Medulla oblongata (tissue), 1 donor: Measurements from ENCODE around the gene SPIN1.

Experiments
- DNase-seq: peaks from one replicate; pipeline ENCODE4 v3.0.0-alpha.2; 2015; ENCODE audit errors: extremely low spot score

SPIN1 gene

DNA sequence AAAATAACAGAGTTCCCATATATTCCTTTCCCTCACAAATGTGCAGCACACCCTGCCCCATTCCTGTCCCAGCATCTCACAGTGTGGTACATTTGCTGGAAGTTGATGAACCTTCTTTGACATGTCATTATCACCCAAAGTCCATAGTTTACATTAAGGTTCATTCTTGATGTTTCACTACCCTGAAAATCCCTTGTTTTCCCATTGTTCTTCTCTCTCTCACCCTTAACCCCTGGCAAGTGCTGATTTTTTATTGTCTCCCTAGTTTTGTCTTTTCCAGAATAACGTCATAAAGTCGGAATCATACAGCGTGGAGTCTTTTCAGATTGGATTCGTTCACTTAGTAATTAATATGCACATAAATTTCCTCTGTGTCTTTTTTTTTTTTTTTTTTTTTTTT is 48.1 kb downstream of the SPIN1 start:
- DNase-seq, result no peak

DNA sequence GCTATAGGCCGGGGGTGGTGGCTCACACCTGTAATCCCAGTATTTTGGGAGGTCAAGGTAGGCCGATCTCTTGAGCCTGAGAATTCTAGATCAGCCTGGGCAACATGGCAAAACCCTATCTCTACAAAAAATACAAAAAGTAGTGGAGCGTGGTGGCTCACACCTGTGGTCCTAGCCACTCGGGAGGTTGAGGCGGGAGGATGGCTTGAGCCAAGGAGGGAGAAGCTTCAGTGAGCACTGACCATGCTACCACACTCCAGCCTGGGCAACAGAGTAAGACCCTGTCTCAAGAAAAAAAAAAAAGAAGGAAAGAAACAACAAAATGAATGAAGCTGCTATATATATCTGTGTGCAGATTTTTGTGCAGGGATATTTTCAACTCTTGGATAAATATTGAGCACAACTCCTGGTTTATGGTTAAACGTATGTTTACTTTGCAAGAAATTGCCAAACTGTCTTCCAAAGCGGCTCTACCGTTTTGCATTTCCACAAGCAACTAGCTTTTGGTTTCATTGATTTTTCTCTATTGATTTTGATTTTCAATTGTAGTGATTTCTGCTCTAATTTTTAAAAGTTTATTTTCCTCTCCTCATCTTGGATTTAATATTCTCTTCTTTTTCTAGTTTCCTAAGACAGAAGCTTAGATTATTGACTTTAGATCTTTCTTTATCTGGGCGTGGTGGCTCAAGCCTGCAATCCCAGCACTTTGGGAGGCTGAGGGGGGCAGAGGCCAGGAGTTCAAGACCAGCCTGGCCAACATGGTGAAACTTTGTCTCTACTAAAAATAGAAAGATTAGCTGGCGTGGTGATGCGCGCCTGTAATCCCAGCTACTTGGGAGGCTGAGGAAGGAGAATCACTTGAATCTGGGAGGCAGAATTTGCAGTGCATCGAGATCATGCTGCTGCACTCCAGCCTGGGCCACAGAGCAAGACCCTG is 49.2 kb downstream of the SPIN1 start:
- no peak for DNase-seq

DNA sequence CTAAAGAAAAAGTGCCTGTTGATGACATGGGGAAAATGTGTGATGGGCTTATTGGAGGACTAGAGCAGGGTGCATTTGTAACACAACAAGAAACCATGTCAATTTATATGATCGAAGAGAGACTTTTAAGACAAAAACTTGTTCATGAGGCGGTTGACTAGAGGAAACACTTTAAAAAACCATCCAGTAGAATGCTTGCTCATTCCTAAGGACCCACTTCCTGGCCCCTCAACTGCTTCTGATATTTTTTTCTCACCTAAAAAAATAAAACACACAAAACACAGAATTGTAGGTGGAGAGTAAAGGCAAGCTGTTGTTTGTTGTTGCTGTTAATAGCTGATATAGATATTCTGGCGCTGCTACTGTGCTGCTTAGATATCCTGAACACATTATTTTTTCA is 50.6 kb downstream of the SPIN1 start:
- DNase-seq, result no peak

DNA sequence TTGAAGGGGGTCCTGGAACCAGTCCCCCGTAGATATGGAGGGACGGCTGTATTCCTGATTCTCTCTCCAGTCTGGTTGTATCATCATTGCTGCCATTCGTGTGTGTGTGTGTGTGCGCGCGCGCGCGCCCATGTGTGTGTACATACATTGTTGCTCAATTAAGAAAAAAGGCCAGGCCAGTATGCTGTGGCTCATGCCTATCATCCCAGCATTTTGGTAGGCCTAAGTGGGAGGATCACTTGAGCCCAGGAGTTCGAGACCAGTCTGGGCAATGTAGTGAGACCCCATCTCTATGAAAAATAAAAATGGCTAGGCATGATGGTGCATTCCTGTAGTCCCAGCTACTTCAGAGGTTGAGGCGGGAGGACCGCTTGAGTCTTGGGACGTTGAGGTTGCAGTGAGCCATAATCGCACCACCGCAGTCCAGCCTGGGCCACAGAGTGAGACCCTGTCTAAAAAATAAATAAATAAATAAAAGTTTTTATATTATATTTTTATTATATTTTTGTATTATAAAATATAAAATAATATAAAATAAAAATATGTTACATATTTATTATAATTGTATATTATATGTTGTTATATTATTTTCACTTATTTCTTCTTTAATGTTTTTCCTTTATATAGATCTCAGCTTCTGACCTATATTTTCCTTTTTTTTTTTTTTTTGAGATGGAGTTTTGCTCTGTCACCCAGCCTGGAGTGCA is 53.2 kb downstream of the SPIN1 start:
- DNase-seq, result no peak

DNA sequence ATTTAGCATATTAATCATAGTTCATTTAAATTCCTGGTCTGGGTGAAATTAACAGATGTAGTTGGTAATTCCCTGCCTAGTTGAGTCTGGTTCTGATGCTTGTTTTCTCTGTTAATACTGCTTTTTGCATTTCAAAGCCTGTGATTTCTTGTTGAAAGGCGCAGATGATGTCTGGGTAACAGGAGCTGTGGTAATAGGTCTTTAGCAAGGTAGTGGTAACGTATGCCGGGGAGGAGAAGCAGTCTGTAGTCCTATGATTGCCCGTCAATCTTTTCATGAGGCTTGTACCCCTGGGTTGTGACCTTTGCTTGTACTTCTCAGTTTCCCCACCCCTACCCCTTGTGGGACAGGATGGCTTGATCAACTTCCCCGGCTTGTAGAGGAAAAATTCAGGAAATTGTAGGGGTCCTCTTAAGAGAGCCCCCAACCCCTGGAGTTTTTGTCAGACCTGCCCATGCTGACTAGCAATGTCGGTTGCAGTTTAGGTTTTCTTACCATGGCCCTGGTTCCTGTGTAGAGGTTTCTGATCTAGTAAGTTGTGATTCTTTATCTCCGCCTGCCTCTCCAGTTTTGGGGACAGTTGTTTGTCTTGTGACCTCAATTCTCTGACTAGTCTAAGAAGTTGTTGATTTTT is 55.4 kb downstream of the SPIN1 start:
- no peak for DNase-seq

DNA sequence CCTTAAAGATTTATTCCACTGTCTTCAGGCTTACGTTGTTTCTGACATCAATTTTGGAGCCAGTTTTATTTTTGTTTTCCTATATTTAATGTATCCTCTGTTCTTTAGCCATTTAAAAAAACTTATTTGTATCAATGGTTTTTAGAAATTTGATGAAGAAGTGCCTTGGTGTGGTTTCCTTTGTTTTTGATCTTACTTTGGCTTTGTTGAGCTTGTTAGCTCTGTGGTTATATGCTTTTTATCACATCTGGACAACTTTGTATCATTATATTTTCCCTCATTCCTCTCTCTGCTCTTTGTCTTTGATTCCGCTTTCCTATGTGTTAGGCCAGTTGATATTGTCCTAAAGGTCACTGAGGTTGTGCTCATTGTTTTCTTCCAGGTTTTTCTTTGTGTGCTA is 58.5 kb downstream of the SPIN1 start:
- no peak for DNase-seq

DNA sequence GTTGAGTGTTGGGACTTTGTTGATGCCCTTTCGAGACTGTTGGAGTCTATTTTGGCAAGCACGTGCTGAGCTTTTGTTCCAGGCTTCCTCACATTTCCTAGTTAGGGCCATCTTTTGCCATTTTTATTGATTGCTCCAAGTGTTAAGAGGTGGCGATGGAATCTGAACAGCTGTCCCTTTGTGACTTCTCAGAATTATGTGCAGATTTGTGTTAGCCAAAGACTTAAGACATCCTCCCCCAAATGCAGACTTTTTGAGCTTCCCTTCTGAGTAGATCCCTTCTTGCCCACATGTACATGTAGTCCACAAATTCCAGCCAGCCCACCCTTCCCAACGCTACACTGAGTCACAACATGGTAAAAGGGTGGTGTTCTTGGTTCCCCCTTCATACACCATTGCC is 59.2 kb downstream of the SPIN1 start:
- no peak for DNase-seq

DNA sequence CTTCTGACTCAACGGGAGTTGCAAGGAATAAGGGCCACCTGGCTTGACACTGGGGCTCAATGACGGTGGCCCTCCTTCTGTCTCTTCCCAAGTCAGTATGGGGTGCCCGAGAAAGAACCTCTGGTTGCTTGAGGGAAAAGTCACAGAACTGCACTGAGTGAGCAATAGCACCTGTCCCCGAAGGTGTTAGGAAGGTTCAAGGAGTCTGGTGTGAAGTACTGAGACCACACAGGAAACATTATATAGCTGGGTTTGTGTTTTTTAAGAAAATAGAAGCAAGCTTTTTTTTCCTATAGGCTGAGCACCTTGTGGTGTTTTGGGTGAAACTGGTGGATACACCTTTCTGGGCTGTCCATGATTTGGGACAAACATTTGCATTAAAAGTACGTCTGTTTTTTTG is 62.9 kb downstream of the SPIN1 start:
- no peak for DNase-seq

DNA sequence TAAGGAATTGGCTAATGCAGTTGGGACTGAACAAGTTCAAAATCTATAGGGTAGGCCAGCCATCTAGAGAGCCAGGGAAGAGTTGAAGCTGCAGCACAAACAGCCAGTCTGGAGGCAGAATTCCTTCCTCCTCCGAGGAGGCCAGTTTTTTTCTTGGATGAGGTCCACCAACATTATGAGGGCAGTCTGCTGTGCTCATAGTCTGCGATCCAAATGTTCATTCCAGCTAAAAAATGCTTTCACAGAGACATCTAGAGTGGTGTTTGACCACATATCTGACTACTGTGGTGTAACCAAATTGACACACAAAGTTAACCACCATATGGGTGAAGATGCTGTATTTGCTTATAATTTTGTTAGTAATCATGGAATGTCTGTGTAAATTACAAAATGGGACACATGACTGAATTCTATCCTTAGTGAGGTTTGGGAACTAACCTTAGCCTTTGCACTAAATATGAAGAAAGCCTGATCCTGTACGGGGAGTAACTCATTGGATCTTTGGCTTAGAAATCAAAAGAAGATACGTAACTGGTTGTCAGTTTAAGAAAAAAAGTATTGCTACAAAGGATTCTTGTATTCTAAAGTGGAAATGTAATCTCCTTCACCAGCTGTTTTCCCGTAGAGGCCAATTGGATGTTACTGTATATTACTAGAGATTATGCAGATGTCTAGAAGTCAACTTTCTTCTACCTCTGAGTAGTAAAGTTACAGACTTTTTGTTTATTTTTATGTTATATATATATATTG is 70.6 kb downstream of the SPIN1 start:
- no peak for DNase-seq

DNA sequence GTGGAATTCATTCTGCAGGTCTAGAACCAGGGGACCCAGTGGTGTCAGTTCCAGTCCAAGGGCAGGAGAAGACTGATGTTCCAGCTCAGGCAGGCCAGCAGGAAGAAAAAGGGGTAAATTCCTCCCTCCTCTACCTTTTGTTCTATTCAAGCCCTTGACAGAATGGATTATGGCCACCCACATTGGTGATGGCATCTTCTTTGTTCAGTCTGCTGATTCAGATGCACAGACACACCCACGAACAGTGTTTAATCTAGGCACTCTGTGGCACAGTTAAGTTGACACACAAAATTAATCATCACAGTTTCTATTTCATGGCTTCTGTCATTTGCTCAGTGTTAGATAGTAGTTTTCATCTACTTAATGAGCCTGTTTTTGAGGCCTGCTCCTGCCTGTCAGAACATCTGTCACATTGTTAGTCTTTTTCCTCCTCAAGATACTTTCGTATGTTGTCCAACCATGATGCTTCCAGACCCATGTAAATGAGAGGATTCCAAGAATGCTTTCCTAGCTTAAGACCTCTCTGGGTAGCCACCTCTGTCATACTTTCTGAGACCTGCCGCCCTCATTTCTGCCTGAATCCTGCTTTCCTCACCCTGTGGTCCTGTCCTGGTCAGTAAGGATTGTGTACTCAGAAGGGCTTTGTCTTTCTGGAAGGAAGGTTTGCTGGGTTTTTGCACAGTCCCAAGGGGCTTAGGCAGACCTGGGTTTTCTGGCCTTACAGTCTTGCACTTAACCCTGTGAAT is 72.5 kb downstream of the SPIN1 start:
- no peak for DNase-seq

DNA sequence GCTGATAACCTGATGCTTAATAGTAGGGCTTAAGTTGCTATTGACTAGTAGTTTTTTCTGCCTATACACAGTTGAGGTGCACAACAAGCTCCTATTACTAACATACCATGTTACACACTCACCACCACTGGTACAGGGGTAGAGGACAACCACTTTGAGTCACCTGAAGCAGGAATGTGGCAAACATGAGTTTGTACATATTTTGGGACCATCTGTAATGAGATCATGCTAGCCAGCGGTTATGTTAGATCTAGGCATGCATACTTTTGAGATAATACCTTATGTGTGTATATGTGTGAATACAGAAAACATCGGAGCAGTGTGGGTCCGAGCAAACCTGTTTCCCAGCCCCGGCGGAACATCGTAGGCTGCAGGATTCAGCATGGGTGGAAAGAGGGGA is 73.9 kb downstream of the SPIN1 start:
- no peak for DNase-seq

DNA sequence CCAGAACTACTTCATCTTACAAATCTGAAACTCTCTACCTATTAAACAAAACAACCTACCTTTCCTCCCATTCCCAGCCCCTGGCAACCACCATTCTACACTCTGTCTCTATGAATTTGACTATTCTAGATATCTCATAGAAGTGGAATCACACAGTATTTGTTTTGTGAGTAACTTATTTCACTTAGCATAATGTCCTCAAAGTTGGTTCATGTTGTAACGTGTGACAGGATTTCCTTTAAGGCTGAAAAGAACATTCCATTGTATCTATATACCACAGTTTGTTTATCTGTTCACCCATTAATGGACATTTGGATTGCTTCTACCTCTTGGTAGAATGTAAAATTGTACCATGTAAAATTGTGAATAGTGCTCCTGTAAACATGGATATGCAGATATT is 76.6 kb downstream of the SPIN1 start:
- no peak for DNase-seq

DNA sequence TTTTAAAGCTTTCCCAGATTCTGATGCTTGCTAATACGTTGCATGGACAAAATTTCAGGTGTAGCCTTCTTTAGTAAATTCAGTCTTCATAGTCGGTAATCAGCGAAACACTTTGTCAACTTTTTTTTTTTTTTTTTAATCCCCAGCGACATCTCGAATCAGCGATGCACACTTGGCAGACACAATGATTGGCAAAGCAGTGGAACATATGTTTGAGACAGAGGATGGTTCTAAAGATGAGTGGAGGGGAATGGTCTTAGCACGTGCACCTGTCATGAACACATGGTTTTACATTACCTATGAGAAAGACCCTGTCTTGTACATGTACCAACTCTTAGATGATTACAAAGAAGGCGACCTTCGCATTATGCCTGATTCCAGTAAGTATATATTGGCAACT is 80.0 kb downstream of the SPIN1 start:
- DNase-seq, result no peak

DNA sequence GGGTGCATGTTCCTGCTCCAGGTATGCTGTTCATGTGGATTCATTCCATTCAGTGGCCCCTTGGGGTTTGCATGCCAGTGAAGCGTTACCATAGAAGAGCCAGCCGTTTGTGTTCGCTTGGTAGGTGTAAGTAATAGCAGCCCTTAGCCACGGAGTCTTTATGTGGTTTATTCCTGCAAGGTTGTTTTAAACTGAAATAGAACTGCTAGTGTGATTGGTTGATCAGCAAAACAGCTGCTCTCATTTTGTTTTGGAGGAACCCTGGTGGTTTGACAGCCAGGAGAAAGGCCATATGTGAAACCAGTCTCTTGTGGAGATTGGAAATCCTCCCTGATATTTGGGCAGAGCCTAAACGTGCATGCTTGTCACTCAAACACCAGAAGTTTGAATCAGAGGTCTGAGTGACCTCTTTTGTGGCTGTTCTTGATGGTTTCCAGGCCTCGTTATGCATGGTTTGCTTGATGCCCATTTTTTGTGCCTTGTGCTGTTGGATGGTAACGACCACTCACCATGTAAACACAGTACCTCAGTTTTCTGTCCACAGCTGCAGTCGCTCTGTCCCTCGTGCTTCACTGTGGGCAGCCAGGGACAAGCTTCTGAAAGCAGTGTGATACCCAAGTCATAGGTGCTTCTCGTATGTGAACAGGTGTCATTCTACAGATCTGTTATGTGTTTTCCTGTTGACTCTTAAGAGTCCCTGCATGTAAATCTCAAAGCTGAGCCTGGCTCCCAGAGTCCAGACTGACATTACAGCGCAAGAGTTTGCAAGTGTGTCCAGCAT is 88.4 kb downstream of the SPIN1 start:
- DNase-seq, result no peak

DNA sequence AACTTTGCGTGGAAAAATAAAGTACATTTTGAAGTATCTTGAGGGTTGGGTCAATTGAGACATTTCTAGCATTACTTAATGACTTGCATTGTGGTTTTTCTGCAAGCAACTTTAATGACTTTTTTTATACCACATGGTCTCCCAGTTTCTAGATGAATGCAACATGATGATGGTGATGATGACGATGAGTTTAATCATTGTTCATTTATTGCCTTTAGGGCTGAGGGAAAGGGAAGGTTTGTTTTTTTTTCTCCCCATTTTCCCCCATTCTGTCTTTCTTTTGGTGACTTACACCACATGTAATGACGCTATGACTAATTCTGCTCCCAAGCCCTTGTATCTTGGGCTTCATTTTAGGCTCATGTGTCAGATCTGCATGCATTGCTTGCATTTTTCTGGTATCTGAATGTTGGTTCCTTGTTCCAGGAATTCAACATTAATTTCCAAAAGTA is 89.1 kb downstream of the SPIN1 start:
- DNase-seq, result no peak

DNA sequence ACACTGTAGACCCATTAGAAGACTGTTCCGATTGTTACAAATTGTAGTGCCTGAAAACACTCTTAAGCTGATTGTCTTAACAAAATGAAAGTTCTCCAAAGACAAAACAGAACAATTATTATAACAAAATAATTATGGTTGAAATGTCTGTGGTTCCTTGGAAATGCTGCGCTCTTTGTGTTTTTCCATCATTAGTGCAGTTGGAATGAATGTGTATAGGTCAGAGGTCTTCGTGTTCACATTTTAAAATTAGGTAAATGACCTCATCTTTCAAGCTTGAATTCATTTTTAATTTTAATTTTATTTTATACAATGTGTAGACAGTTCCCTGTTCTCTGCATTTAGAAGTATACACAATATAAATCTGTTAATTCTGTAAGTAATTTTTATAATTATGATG is 90.0 kb downstream of the SPIN1 start:
- DNase-seq, result no peak

DNA sequence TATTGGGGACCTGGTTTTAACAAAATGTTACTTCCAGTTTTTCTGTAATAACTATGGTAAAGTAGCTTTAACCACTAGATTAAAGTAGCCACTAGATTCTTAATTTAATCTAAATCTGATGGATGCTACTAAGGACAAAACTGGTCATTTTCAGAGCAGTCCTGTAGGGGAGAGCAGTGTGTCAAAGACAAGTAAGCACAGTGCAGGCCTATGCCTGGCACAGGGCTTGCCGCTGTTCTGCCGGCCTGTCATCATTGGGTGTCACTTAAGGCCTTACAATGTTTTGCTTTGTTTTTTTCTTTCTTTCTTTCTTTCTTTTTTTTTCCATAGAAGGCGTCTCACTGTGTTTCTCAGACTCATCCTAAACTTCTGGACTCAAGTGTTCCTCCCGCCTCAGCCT is 93.7 kb downstream of the SPIN1 start:
- peak; percentile 86 for DNase-seq

DNA sequence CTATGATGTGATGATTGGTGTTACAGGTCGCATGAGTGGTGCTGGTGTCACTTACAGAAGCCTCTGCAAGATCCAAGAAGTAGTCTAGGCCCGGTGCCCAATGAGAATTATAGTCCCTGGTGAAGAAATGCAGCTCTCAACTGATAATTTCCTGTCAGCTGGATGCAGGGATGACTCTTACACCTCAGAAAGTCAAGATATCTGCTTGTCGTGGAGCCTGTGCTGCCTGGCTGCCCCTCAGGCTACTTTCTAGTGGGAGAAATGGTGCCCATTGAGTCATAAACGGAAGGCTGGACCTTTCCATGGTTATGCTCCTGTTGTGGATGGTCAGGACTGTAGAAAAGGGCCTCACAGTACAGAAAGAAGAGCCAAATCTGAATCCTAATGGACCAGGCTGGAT is 99.9 kb downstream of the SPIN1 start:
- no peak for DNase-seq

DNA sequence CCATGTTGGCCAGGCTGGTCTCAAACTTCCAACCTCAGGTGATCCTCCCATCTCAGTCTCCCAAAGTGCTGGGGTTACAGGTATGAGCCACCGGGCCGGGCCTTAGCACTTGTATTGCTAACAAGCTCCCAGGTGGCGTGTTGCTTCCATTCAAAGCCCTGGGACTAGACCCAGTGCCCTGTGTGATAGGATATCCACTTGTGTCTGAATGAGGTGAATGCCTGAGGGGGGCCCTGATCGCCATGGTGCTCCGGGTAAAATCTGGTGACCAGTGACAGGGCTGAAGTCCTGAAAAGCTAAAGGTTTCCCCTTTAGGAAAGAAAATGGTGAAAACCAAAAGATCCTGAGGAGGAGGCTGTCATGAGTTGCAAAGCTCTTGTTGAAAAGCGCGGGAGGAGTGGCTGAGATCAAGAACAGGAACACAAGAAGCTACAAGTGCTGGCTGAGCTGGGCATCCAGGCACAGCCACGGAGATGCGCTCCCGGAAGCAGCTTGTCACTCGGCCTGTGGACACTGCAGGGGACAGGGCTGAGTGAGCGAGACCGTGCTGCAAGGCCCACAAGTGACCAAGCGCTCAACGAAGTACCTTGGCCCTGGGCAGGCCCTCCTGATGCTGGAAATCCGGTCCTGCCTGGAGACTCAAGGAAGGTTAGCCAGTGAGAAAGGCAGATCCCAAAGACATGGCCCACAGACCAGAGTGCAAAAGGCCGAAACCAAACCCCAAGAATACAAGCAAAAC is 106.9 kb downstream of the SPIN1 start:
- no peak for DNase-seq

DNA sequence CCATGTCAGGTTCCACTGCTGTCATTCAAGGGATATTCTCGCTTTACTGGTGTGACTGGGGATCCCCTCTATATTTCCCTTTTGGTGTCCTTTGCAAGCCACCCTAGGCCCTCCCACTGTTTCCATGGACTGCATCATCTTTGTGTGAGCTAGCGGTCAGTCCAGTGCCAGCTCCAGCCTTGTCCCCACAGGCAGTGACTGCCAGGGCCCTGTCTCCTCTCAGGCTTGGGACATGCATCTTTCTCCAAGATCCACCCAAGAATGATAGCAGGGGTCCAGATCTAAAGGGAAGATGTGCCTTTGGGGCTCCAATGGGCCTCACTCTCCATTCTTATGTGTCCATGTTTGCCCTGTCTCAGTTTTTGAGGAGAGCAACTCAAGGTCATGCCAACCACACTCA is 109.0 kb downstream of the SPIN1 start:
- DNase-seq, result no peak
